A673 (cell line): ENCODE measurements around the gene RBM15. TPM values are rescaled to one million over a fixed set of nuclear protein-coding genes. Genes with fewer than 3 reads are reported as not detected.
A peak's percentile ranks its signal among the peaks of the same experiment; 100 is the strongest.

Experiments
- BruUV-seq: library from RNA; stranded (reverse); fragments of 400-500 nt; replicated peaks from 2 replicates; lab custom pipeline; 2021; lab: Mats Ljungman, UMichigan
- CTCF ChIA-PET: fragments of 300-600 bp; sonication (Branson Sonifier 250); formaldehyde crosslinking; loops from one replicate; lab custom pipeline; 2022; ENCODE audit warnings: antibody characterized with exemption; lab: Charles Lee
- POLR2A ChIA-PET: fragments of 300-600 bp; sonication (Branson Sonifier 250); formaldehyde crosslinking; loops from one replicate; lab custom pipeline; 2022; ENCODE audit warnings: antibody characterized with exemption; ENCODE audit not compliant: low non-redundant PET; lab: Charles Lee
- DNase-seq: peaks from one replicate; pipeline ENCODE4 v3.0.0-alpha.2; 2015; ENCODE audit warnings: low spot score
- H3K27ac ChIP-seq: fragments of 200-600 bp; sonication (generic); 2 replicates; pipeline ENCODE4 v1.5.1; 2016; ENCODE audit warnings: mixed run types, low read depth, mild to moderate bottlenecking, mixed read lengths, antibody characterized with exemption, low read length; ENCODE audit not compliant: poor library complexity, severe bottlenecking
- H3K27me3 ChIP-seq: fragments of 200-600 bp; sonication (generic); replicated peaks from 2 replicates; pipeline ENCODE4 v1.6.1; 2017; ENCODE audit warnings: mixed run types, low read depth, mild to moderate bottlenecking, mixed read lengths, antibody characterized with exemption, low read length; ENCODE audit not compliant: insufficient read depth, poor library complexity
- H3K36me3 ChIP-seq: fragments of 200-600 bp; sonication (generic); 2 replicates; pipeline ENCODE4 v1.6.1; 2016; ENCODE audit warnings: mixed run types, mild to moderate bottlenecking, mixed read lengths, antibody characterized with exemption, low read length; ENCODE audit not compliant: insufficient read depth, poor library complexity, severe bottlenecking
- H3K4me1 ChIP-seq: fragments of 200-600 bp; sonication (generic); 2 replicates; pipeline ENCODE4 v1.6.1; 2017; ENCODE audit warnings: mixed run types, mild to moderate bottlenecking, mixed read lengths, antibody characterized with exemption, low read length; ENCODE audit not compliant: insufficient read depth, poor library complexity, severe bottlenecking
- H3K4me3 ChIP-seq: fragments of 200-600 bp; sonication (generic); 2 replicates; pipeline ENCODE4 v1.5.1; 2016; ENCODE audit warnings: low read depth, mixed run types, mild to moderate bottlenecking, mixed read lengths, low read length; ENCODE audit not compliant: poor library complexity, severe bottlenecking
- H3K9me3 ChIP-seq: fragments of 200-600 bp; sonication (generic); 2 replicates; pipeline ENCODE4 v1.6.1; 2016; ENCODE audit warnings: mixed run types, low read depth, mild to moderate bottlenecking, mixed read lengths, antibody characterized with exemption, low read length; ENCODE audit not compliant: poor library complexity, severe bottlenecking
- EZH2 ChIP-seq: fragments of 200-600 bp; sonication (generic); IDR thresholded peaks from 2 replicates; pipeline ENCODE4 v1.6.1; 2017; ENCODE audit warnings: borderline replicate concordance, low read depth, mild to moderate bottlenecking, mixed read lengths, antibody characterized with exemption, low read length; ENCODE audit not compliant: poor library complexity, severe bottlenecking
- intact Hi-C: fragments of 100-400 bp; cut with micrococcal nuclease; formaldehyde crosslinking; loops from one replicate; pipeline ENCODE4 v1.10.0; 2022; ENCODE audit not compliant: unreplicated experiment
- total RNA-seq: library from RNA; stranded (reverse); gene quantifications from 2 replicates; pipeline ENCODE4 v1.2.3, GENCODE V29; 2021
- TF ChIP-seq, protein P1 (sequence below): fragments of 300-800, 200-600 bp; sonication (generic); conservative IDR thresholded peaks from 2 replicates; pipeline ENCODE4 v1.5.1; 2017; ENCODE audit warnings: low read depth, mild to moderate bottlenecking, antibody characterized with exemption, low read length, moderate library complexity, mixed read lengths

RBM15 gene
- total RNA-seq, 1 experiment from 2014 or later, result 60.3 TPM

DNA sequence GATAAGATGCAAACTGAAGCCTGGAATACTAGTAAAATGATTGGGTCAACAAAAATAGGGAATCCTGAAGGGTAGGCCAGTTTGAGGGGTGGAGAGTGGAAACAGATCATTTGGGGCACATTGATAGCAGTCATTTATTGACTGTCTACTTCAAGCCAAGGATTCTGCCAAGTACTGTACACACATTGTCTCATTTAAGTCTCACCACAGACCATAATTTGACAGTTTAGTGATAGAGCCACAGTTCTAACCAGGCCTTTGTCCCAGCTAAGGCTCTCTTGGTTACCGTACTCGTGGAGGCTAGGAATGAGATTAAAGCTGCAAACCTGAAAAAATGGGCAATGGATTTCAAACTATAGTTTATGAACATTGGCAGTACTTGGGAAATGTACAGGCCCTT, 11.2 kb downstream of the RBM15 start:
- TF ChIP-seq EZH2, result no peak
- TF ChIP-seq, protein P1, sequence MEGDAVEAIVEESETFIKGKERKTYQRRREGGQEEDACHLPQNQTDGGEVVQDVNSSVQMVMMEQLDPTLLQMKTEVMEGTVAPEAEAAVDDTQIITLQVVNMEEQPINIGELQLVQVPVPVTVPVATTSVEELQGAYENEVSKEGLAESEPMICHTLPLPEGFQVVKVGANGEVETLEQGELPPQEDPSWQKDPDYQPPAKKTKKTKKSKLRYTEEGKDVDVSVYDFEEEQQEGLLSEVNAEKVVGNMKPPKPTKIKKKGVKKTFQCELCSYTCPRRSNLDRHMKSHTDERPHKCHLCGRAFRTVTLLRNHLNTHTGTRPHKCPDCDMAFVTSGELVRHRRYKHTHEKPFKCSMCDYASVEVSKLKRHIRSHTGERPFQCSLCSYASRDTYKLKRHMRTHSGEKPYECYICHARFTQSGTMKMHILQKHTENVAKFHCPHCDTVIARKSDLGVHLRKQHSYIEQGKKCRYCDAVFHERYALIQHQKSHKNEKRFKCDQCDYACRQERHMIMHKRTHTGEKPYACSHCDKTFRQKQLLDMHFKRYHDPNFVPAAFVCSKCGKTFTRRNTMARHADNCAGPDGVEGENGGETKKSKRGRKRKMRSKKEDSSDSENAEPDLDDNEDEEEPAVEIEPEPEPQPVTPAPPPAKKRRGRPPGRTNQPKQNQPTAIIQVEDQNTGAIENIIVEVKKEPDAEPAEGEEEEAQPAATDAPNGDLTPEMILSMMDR, result no peak
- ChIA-PET CTCF (no interaction called here), POLR2A (interaction anchor here (0.5 kb wide), 1 partner anchor 79 kb away, joined by 4 read pairs; no protein-coding TSS in a partner anchor)
- Histone ChIP-seq H3K9me3 (no peaks in the 10 kb centered on the region), H3K4me1 (peaks cover 15% of the 10 kb centered on the region), H3K27ac (peak overlapping the region; percentile 8), H3K4me3 (no peak overlapping the region), H3K27me3 (no peaks in the 10 kb centered on the region), H3K36me3 (peaks cover 51% of the 10 kb centered on the region)
- BruUV-seq, result no TSS peak
- intact Hi-C loops, result no loop called here
- no peak for DNase-seq

GRCh38 chr1:110355321-110355720, 16.1 kb downstream of the RBM15 start:
- Histone ChIP-seq H3K9me3 (no peaks in the 10 kb centered on the region), H3K27ac (no peak overlapping the region), H3K4me1 (peaks cover 10% of the 10 kb centered on the region), H3K4me3 (no peak overlapping the region), H3K27me3 (no peaks in the 10 kb centered on the region), H3K36me3 (peaks cover 52% of the 10 kb centered on the region)
- no peak for DNase-seq
- BruUV-seq, result no TSS peak
- CTCF ChIA-PET, result no interaction called here
- intact Hi-C loops, result no loop called here
- TF ChIP-seq, protein P1, result no peak
- no peak for TF ChIP-seq EZH2
- POLR2A ChIA-PET, result no interaction called here

DNA sequence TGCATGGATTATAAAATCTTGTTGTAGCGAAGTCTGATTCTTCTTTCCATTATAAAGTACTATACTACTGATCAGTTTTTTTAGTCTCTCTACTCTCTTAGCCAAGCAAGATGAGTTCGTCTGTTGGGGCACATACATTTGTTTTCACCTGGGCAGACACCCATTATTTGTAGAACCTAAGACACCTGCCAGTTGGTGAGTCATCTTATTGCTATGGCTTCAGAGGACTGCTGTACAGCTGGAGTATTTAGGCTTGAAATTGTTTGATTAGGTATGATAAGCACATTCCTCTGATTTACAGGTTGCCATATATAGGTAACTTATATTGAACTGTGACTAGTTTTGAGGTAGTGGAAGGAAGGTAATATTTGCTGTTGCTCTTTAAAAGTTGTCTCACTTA, 17.2 kb downstream of the RBM15 start:
- BruUV-seq, result no TSS peak
- H3K36me3 ChIP-seq, result peaks cover 52% of the 10 kb centered on the region
- ChIA-PET CTCF (no interaction called here), POLR2A (no interaction called here)
- H3K9me3 ChIP-seq, result no peaks in the 10 kb centered on the region
- no peak overlapping the region for H3K27ac ChIP-seq
- TF ChIP-seq EZH2, result no peak
- TF ChIP-seq, protein P1, result no peak
- peaks cover 7% of the 10 kb centered on the region for H3K4me1 ChIP-seq
- no peak for DNase-seq
- no peak overlapping the region for H3K4me3 ChIP-seq
- no peaks in the 10 kb centered on the region for H3K27me3 ChIP-seq
- intact Hi-C loops, result no loop called here
